Stimulated activated CD4-positive, alpha-beta T cell treated with anti-CD3 and anti-CD28 coated beads, Interleukin-15, amount 100 ng/mL, for 24 hours (primary cell): ENCODE data around the gene NOP53.
"Not testable (repeated sequence)": the region's sequence is repeated elsewhere in the genome, so short reads cannot be mapped to it uniquely, and the experiment has no call there.

ENCODE experiments used
- DNase-seq: peaks from one replicate; pipeline ENCODE4 v3.0.0-alpha.2; 2020

The NOP53 gene

GRCh38 chr19:47719047-47719859, 26.1 kb upstream of the NOP53 start:
- no peak for DNase-seq

- DNase-seq: no peak
These were observed 24.5 kb upstream of the NOP53 start for GRCh38 chr19:47720669-47721422.

- DNase-seq: peak; percentile 23
These were observed 21.8 kb upstream of the NOP53 start for GRCh38 chr19:47723581-47723940.

- no peak for DNase-seq
These were observed 19.5 kb upstream of the NOP53 start for GRCh38 chr19:47725759-47726401.

- no peak for DNase-seq
These were observed 18.9 kb upstream of the NOP53 start for GRCh38 chr19:47726467-47726866.

- DNase-seq: not testable (repeated sequence)
These were observed 17.1 kb upstream of the NOP53 start for GRCh38 chr19:47728295-47728694.

- peak; percentile 40 for DNase-seq
These were observed 15.9 kb upstream of the NOP53 start for GRCh38 chr19:47729468-47729798.

GRCh38 chr19:47729799-47730520, 15.4 kb upstream of the NOP53 start:
- peak; percentile 84 for DNase-seq

- DNase-seq: no peak
These were observed 14.8 kb upstream of the NOP53 start for GRCh38 chr19:47730521-47730889.

GRCh38 chr19:47730910-47731309, 14.4 kb upstream of the NOP53 start:
- no peak for DNase-seq

- no peak for DNase-seq
These were observed 10.2 kb upstream of the NOP53 start for GRCh38 chr19:47735131-47735530.

- DNase-seq: no peak
These were observed 4.4 kb upstream of the NOP53 start for GRCh38 chr19:47740866-47741519.

- DNase-seq: no peak
These were observed 3.7 kb upstream of the NOP53 start for GRCh38 chr19:47741544-47742140.

GRCh38 chr19:47742634-47743033, 2.7 kb upstream of the NOP53 start:
- DNase-seq: no peak

GRCh38 chr19:47746129-47746528, 783 bp downstream of the NOP53 start:
- DNase-seq: not testable (repeated sequence)

- DNase-seq: no peak
These were observed 4.0 kb downstream of the NOP53 start for GRCh38 chr19:47749326-47749725.

GRCh38 chr19:47750752-47751151, 5.4 kb downstream of the NOP53 start:
- no peak for DNase-seq

- no peak for DNase-seq
These were observed 7.3 kb downstream of the NOP53 start for GRCh38 chr19:47752440-47753211.

GRCh38 chr19:47754206-47755064, 9.1 kb downstream of the NOP53 start:
- DNase-seq: no peak

- no peak for DNase-seq
These were observed 9.9 kb downstream of the NOP53 start for GRCh38 chr19:47755065-47755761.
